Omental fat pad (tissue), 4 donors: Measurements from ENCODE around the gene INPP5D. TPM values are rescaled to one million over a fixed set of nuclear protein-coding genes. Genes with fewer than 3 reads are reported as not detected.

Experiments
- ATAC-seq: fragments of 150-250 bp; one replicate; pipeline ENCODE4 v1.9.1; 2016; ENCODE audit warnings: mild to moderate bottlenecking, moderate library complexity; ENCODE audit not compliant: low FRiP score
- DNase-seq: peaks from one replicate; pipeline ENCODE4 v3.0.0-alpha.2; 2019; ENCODE audit warnings: low spot score
- CTCF ChIP-seq, 3 donors: fragments of 450-650 bp; IDR thresholded peaks; one replicate each; pipeline ENCODE4 v1.5.1; 2016 to 2017; ENCODE audit warnings: antibody characterized with exemption in 3 of 3, mild to moderate bottlenecking in 3 of 3, moderate library complexity in 2 of 3
- total RNA-seq, 4 donors: library from RNA; depleted of rRNA; stranded (reverse); fragments of >200 nt; gene quantifications; one replicate each; pipeline ENCODE4 v1.1.0, GENCODE V29; 2016

Gene INPP5D
- total RNA-seq, 4 donors from 2014 or later: 17.9 to 55.8 (median 27.6) TPM

GRCh38 chr2:233234264-233234663 is 174.1 kb downstream of the INPP5D start:
- TF ChIP-seq CTCF (IDR thresholded peaks at IDR 0.05): no peak
- ATAC-seq (no peak), DNase-seq (no peak)

- TF ChIP-seq CTCF (IDR thresholded peaks at IDR 0.05): no peak
- ATAC-seq: no peak
- no peak for DNase-seq
These were observed 174.9 kb downstream of the INPP5D start for GRCh38 chr2:233234996-233235395.

GRCh38 chr2:233235977-233236376 is 175.8 kb downstream of the INPP5D start:
- ATAC-seq: no peak
- no peak for TF ChIP-seq CTCF (IDR thresholded peaks at IDR 0.05)
- DNase-seq: no peak

- TF ChIP-seq CTCF (IDR thresholded peaks at IDR 0.05): no peak
- ATAC-seq (no peak), DNase-seq (no peak)
These were observed 176.9 kb downstream of the INPP5D start for GRCh38 chr2:233236820-233237589.

- DNase-seq (no peak), ATAC-seq (no peak)
- TF ChIP-seq CTCF (IDR thresholded peaks at IDR 0.05): no peak
These were observed 180.8 kb downstream of the INPP5D start for GRCh38 chr2:233240897-233241296.

- no peak for ATAC-seq
These were observed 181.7 kb downstream of the INPP5D start for GRCh38 chr2:233241803-233242202.

More at GRCh38 chr2:233241803-233242202, 181.7 kb downstream of the INPP5D start:
- DNase-seq: no peak
- TF ChIP-seq CTCF (IDR thresholded peaks at IDR 0.05): no peak
